Type B pancreatic cell (in vitro differentiated cells): ENCODE results near the gene PARD3. TPM values are rescaled to one million over a fixed set of nuclear protein-coding genes. Genes with fewer than 3 reads are reported as not detected.

ENCODE experiments used
- DNase-seq: peaks from one replicate; pipeline ENCODE4 v3.0.0; 2021; ENCODE audit warnings: mixed read lengths; ENCODE audit not compliant: unreplicated experiment; ENCODE audit errors: extremely low spot score
- H3K27ac Mint-ChIP-seq: 2 replicates; pipeline ENCODE4 v1.8.0; 2021; ENCODE audit warnings: mild to moderate bottlenecking, mixed read lengths
- H3K27me3 Mint-ChIP-seq: 2 replicates; pipeline ENCODE4 v1.8.0; 2021; ENCODE audit warnings: mixed read lengths
- H3K36me3 Mint-ChIP-seq: 2 replicates; pipeline ENCODE4 v1.8.0; 2021; ENCODE audit warnings: mixed read lengths
- H3K4me1 Mint-ChIP-seq: one replicate; pipeline ENCODE4 v1.8.0; 2021; ENCODE audit warnings: mixed read lengths; ENCODE audit not compliant: unreplicated experiment
- H3K4me3 Mint-ChIP-seq: 2 replicates; pipeline ENCODE4 v1.8.0; 2021; ENCODE audit warnings: mild to moderate bottlenecking, mixed read lengths
- H3K9me3 Mint-ChIP-seq: 2 replicates; pipeline ENCODE4 v1.8.0; 2021; ENCODE audit warnings: mixed read lengths
- total RNA-seq: library from RNA; stranded (reverse); gene quantifications from 2 replicates; pipeline ENCODE4 v1.2.1, GENCODE V29; 2021; ENCODE audit warnings: low replicate concordance
- TF ChIP-seq, protein P1 (sequence below): fragments of 200-600 bp; sonication (generic); conservative IDR thresholded peaks from 2 replicates; pipeline ENCODE4 v1.5.0; 2021; ENCODE audit warnings: antibody characterized with exemption, mild to moderate bottlenecking

The PARD3 gene
- total RNA-seq, 1 donor from 2014 or later: 52.3 TPM

DNA sequence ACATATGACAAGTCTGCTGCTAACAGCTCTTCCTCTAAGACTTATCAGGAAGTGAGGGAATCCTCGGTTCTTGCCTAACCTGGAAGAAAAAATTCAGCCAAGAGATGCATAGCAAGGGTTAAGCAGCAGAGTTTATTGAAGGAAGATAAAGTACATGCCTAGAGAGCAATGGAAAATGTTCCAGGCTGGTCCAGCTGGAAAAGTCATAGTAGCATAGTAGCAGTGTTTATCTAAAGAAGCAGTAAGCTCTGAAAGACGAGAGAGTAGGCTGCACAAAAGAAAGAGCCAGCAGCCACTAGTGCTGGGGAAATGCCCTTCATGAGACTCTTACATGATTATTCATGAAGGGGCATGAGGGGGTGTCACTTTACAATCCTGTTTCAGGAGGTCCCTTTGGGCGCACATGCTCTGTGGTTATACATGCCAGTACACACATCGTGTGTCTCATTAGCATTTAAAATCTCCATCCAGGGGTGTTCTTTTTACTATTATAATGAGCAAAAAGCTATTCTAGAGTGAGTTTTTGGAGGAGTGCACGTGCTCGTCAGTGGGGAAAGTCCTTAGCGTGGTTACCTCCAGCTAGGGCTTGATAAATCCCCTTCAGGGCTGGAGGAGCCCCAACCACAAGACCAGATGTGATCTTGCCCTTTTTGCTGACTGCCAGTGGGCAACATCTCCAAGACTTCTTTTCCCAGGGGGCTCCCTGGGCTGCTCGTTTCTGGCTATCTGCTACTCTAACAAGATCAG lies 716.1 kb downstream of the PARD3 start:
- Mint-ChIP-seq H3K4me3 (no peak overlapping the region), H3K27ac (no peak overlapping the region), H3K9me3 (peaks cover 14% of the 10 kb centered on the region), H3K4me1 (no peaks in the 10 kb centered on the region), H3K36me3 (peaks cover 3% of the 10 kb centered on the region), H3K27me3 (no peaks in the 10 kb centered on the region)
- DNase-seq: no peak
- TF ChIP-seq, protein P1, sequence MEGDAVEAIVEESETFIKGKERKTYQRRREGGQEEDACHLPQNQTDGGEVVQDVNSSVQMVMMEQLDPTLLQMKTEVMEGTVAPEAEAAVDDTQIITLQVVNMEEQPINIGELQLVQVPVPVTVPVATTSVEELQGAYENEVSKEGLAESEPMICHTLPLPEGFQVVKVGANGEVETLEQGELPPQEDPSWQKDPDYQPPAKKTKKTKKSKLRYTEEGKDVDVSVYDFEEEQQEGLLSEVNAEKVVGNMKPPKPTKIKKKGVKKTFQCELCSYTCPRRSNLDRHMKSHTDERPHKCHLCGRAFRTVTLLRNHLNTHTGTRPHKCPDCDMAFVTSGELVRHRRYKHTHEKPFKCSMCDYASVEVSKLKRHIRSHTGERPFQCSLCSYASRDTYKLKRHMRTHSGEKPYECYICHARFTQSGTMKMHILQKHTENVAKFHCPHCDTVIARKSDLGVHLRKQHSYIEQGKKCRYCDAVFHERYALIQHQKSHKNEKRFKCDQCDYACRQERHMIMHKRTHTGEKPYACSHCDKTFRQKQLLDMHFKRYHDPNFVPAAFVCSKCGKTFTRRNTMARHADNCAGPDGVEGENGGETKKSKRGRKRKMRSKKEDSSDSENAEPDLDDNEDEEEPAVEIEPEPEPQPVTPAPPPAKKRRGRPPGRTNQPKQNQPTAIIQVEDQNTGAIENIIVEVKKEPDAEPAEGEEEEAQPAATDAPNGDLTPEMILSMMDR: no peak

DNA sequence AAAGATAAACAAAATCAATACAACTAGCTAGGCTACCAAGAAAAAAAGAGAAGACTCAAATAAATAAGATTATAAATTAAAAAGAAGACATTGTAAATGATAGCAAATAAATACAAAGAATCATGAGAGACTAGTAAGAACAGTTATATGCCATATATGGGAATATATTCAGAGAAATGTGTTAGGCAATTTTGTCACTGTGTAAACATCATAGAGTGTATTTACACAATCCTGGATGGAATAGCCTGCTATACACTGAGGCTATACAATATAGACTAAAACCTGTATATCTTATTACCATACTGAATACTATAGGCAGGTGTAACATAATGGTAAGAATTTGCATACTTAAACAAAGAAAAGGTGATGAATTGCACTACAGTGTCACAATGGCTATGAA lies 717.4 kb downstream of the PARD3 start:
- Mint-ChIP-seq H3K4me1 (no peaks in the 10 kb centered on the region), H3K4me3 (no peak overlapping the region), H3K27me3 (no peaks in the 10 kb centered on the region), H3K27ac (no peak overlapping the region), H3K9me3 (peaks cover 16% of the 10 kb centered on the region), H3K36me3 (peaks cover 3% of the 10 kb centered on the region)
- no peak for DNase-seq
- TF ChIP-seq, protein P1: no peak

DNA sequence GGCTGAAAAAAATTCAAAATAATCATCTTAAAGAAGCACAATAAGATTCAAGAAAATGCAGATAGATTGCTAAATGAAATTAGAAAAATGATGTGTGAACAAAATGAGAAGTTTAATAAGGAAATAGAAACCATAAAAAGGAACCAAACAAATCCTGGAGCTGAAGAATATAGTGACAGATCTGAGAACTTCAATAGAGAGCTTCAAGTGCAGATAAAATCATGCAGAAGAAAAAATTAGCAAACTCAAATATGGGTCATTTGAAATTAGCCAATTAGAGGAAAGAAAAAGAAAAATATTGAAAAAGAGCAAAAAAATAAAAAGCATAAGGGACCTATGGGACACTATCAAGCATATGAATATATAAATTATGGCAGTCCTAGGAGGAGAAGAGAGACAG lies 720.1 kb downstream of the PARD3 start:
- no peak overlapping the region for H3K4me3 Mint-ChIP-seq
- TF ChIP-seq, protein P1: no peak
- peaks cover 21% of the 10 kb centered on the region for H3K9me3 Mint-ChIP-seq

DNA sequence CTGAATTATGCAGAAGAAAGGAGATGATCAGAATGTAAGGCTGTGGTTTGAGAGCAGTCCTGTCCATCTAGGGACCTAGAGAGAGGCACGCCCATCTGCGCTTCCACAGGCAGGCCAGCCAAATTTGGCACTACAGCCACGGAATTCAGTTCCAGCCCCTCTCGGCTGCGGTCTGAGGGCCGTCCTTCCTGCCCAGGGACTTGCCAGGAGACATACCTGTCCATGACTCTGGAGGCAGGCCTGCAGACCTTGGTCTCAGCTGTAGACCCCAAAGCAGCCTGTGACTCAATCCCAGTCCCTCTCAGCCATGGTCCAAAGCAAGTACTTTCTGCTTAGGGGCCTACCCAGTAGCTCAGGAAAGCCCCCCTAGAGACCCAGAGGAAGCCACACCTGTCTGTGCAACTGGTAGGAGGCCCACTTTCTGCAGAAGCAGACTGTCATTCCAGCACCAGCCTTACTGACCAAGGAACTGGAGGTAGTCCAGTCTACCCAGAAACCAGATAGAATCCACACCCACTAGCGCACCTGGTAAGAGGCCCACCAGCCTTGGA lies 720.9 kb downstream of the PARD3 start:
- Mint-ChIP-seq H3K4me3 (no peak overlapping the region), H3K9me3 (peaks cover 21% of the 10 kb centered on the region), H3K27ac (no peak overlapping the region), H3K27me3 (no peaks in the 10 kb centered on the region), H3K4me1 (no peaks in the 10 kb centered on the region), H3K36me3 (peaks cover 3% of the 10 kb centered on the region)
- no peak for DNase-seq
- TF ChIP-seq, protein P1: no peak

More for the DNA sequence above, 720.1 kb downstream of the PARD3 start:
- DNase-seq: no peak
- Mint-ChIP-seq H3K27me3 (no peaks in the 10 kb centered on the region), H3K27ac (no peak overlapping the region), H3K36me3 (peaks cover 3% of the 10 kb centered on the region), H3K4me1 (no peaks in the 10 kb centered on the region)

DNA sequence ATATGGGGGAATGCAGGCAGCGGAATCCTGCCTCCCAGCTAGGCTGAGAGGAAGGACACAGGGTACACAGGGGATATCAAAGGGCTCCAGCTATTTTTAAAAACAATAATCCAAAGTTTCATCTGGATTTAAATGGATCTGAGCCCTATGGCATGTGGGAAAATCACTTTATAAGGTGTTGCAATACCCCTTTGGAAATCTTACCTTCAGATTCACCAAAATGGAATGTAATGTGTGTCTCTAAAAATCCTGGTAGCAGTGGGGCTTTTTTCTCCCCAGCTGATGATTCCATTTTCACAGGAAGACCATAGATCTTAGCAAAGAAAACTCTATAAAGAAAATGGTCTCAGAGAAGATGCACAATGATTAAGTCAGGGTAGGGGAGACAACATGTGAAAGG lies 722.2 kb downstream of the PARD3 start:
- DNase-seq: no peak

More for the DNA sequence above, 722.2 kb downstream of the PARD3 start:
- Mint-ChIP-seq H3K27ac (no peak overlapping the region), H3K27me3 (no peaks in the 10 kb centered on the region), H3K4me1 (no peaks in the 10 kb centered on the region), H3K9me3 (peaks cover 17% of the 10 kb centered on the region), H3K4me3 (no peak overlapping the region), H3K36me3 (no peaks in the 10 kb centered on the region)
- TF ChIP-seq, protein P1: no peak
